Stimulated activated CD8-positive, alpha-beta memory T cell treated with anti-CD3 and anti-CD28 coated beads, Interleukin-7, amount 100 ng/mL, for 24 hours (primary cell): ENCODE results near the gene C5orf22.
"Not testable (repeated sequence)": the region's sequence is repeated elsewhere in the genome, so short reads cannot be mapped to it uniquely, and the experiment has no call there.

Source experiments
- DNase-seq: peaks from one replicate; pipeline ENCODE4 v3.0.0-alpha.2; 2020; ENCODE audit warnings: low read depth

C5orf22 gene

GRCh38 chr5:31531888-31532547, at the start of gene C5orf22, which contains the start of gene DROSHA:
TSS of gene C5orf22 (plus strand) at chr5:31532301. CDS start at chr5:31532393, 92 bp downstream.
TSS of gene DROSHA (minus strand) at chr5:31532093. CDS start at chr5:31529059, 3,034 bp downstream.
- DNase-seq, result peak; percentile 86

- DNase-seq, result no peak
These were observed 46.5 kb upstream of the C5orf22 start for GRCh38 chr5:31485376-31486207.

GRCh38 chr5:31486441-31486840, 45.7 kb upstream of the C5orf22 start:
- DNase-seq, result no peak

GRCh38 chr5:31487506-31487905, 44.6 kb upstream of the C5orf22 start:
- DNase-seq, result no peak

- DNase-seq, result no peak
These were observed 39.2 kb upstream of the C5orf22 start for GRCh38 chr5:31492869-31493268.

- DNase-seq, result no peak
These were observed 36.8 kb upstream of the C5orf22 start for GRCh38 chr5:31495336-31495735.

- DNase-seq, result no peak
These were observed 35.8 kb upstream of the C5orf22 start for GRCh38 chr5:31496301-31496700.

- no peak for DNase-seq
These were observed 35.2 kb upstream of the C5orf22 start for GRCh38 chr5:31496891-31497290.

- no peak for DNase-seq
These were observed 31.8 kb upstream of the C5orf22 start for GRCh38 chr5:31500256-31500655.

GRCh38 chr5:31502506-31502905, 29.6 kb upstream of the C5orf22 start:
- no peak for DNase-seq

- no peak for DNase-seq
These were observed 27.6 kb upstream of the C5orf22 start for GRCh38 chr5:31504529-31504928.

GRCh38 chr5:31511305-31511704, 20.8 kb upstream of the C5orf22 start:
- no peak for DNase-seq

GRCh38 chr5:31516802-31517201, 15.3 kb upstream of the C5orf22 start:
- no peak for DNase-seq

GRCh38 chr5:31523041-31523440, 9.1 kb upstream of the C5orf22 start:
- no peak for DNase-seq

GRCh38 chr5:31530541-31531265, 1.4 kb upstream of the C5orf22 start:
- no peak for DNase-seq

GRCh38 chr5:31531543-31531887, 586 bp upstream of the C5orf22 start:
- no peak for DNase-seq

GRCh38 chr5:31534527-31535046, 2.5 kb downstream of the C5orf22 start:
- no peak for DNase-seq

GRCh38 chr5:31536873-31537272, 4.8 kb downstream of the C5orf22 start:
- no peak for DNase-seq

- no peak for DNase-seq
These were observed 5.2 kb downstream of the C5orf22 start for GRCh38 chr5:31537349-31537748.

- DNase-seq, result no peak
These were observed 5.8 kb downstream of the C5orf22 start for GRCh38 chr5:31537851-31538250.

GRCh38 chr5:31549114-31549513, 17.0 kb downstream of the C5orf22 start:
- DNase-seq, result not testable (repeated sequence)

GRCh38 chr5:31551878-31552277, 19.8 kb downstream of the C5orf22 start:
- DNase-seq, result no peak

GRCh38 chr5:31553863-31554262, 21.8 kb downstream of the C5orf22 start:
- no peak for DNase-seq
